KMS-11 (cell line): ENCODE results near the gene MRFAP1.

Experiments
- H2AFZ ChIP-seq: fragments of 200-600 bp; sonication (generic); 2 replicates; pipeline ENCODE4 v1.6.1; 2016; ENCODE audit warnings: antibody characterized with exemption, mixed run types, low read depth
- H3K27ac ChIP-seq: fragments of 200-600 bp; sonication (generic); 2 replicates; pipeline ENCODE4 v1.6.1; 2016; ENCODE audit warnings: mild to moderate bottlenecking, mixed run types
- H3K27me3 ChIP-seq: fragments of 200-600 bp; sonication (generic); 2 replicates; pipeline ENCODE4 v1.6.1; 2017; ENCODE audit warnings: mild to moderate bottlenecking, low read depth, mixed run types, moderate library complexity; ENCODE audit not compliant: insufficient read depth
- H3K36me3 ChIP-seq: fragments of 200-600 bp; sonication (generic); 2 replicates; pipeline ENCODE4 v1.6.1; 2017; ENCODE audit warnings: mild to moderate bottlenecking, mixed run types; ENCODE audit not compliant: insufficient read depth
- H3K4me1 ChIP-seq: fragments of 200-600 bp; sonication (generic); 2 replicates; pipeline ENCODE4 v1.6.1; 2016; ENCODE audit warnings: mild to moderate bottlenecking, low read depth, mixed run types; ENCODE audit not compliant: poor library complexity, severe bottlenecking
- H3K4me2 ChIP-seq: fragments of 200-600 bp; sonication (generic); 2 replicates; pipeline ENCODE4 v1.7.0; 2016; ENCODE audit warnings: mild to moderate bottlenecking, mixed run types
- H3K4me3 ChIP-seq: fragments of 200-600 bp; sonication (generic); IDR thresholded peaks from 2 replicates; pipeline ENCODE4 v1.6.1; 2017; ENCODE audit warnings: low read depth, low read length, mixed read lengths; ENCODE audit not compliant: insufficient read depth
- H3K79me2 ChIP-seq: fragments of 200-600 bp; sonication (generic); 2 replicates; pipeline ENCODE4 v1.6.1; 2016; ENCODE audit warnings: low read depth, mixed run types; ENCODE audit not compliant: insufficient read depth
- H3K9ac ChIP-seq: fragments of 200-600 bp; sonication (generic); 2 replicates; pipeline ENCODE4 v1.6.1; 2016; ENCODE audit warnings: mild to moderate bottlenecking, mixed run types
- H4K20me1 ChIP-seq: fragments of 200-600 bp; sonication (generic); 2 replicates; pipeline ENCODE4 v1.6.1; 2016; ENCODE audit warnings: mild to moderate bottlenecking, mixed run types; ENCODE audit not compliant: insufficient read depth
- CTCF ChIP-seq: fragments of 200-600 bp; sonication (generic); conservative IDR thresholded peaks from 2 replicates; pipeline ENCODE4 v1.6.1; 2017; ENCODE audit warnings: low read depth, mild to moderate bottlenecking, antibody characterized with exemption, low read length, moderate library complexity, mixed read lengths

The MRFAP1 gene

GRCh38 chr4:6612961-6613675 lies 27.4 kb upstream of the MRFAP1 start:
- Histone ChIP-seq H3K36me3 (no peaks in the 10 kb centered on the region), H3K79me2 (no peaks in the 10 kb centered on the region), H3K27ac (no peak overlapping the region), H3K9ac (no peak overlapping the region), H3K27me3 (no peaks in the 10 kb centered on the region), H3K4me3 (no peak overlapping the region), H4K20me1 (no peaks in the 10 kb centered on the region), H2AFZ (no peak overlapping the region), H3K4me2 (no peak overlapping the region), H3K4me1 (no peaks in the 10 kb centered on the region)
- no peak for TF ChIP-seq CTCF

GRCh38 chr4:6613676-6614651 lies 26.5 kb upstream of the MRFAP1 start:
- Histone ChIP-seq H3K4me3 (no peak overlapping the region), H3K79me2 (no peaks in the 10 kb centered on the region), H4K20me1 (no peaks in the 10 kb centered on the region), H3K9ac (no peak overlapping the region), H3K4me1 (no peaks in the 10 kb centered on the region), H3K27ac (no peak overlapping the region), H2AFZ (no peak overlapping the region), H3K27me3 (no peaks in the 10 kb centered on the region), H3K4me2 (no peak overlapping the region), H3K36me3 (no peaks in the 10 kb centered on the region)
- no peak for TF ChIP-seq CTCF

GRCh38 chr4:6614701-6615230 lies 25.7 kb upstream of the MRFAP1 start:
- Histone ChIP-seq H3K27me3 (no peaks in the 10 kb centered on the region), H3K4me1 (no peaks in the 10 kb centered on the region), H3K4me3 (no peak overlapping the region), H4K20me1 (no peaks in the 10 kb centered on the region), H3K79me2 (no peaks in the 10 kb centered on the region), H3K27ac (no peak overlapping the region), H3K4me2 (no peak overlapping the region), H2AFZ (no peak overlapping the region), H3K36me3 (no peaks in the 10 kb centered on the region), H3K9ac (no peak overlapping the region)
- TF ChIP-seq CTCF: no peak

GRCh38 chr4:6616087-6616995 lies 24.1 kb upstream of the MRFAP1 start:
- Histone ChIP-seq H3K27ac (no peak overlapping the region), H3K4me1 (no peaks in the 10 kb centered on the region), H3K4me2 (no peak overlapping the region), H3K36me3 (no peaks in the 10 kb centered on the region), H4K20me1 (no peaks in the 10 kb centered on the region), H3K9ac (no peak overlapping the region), H2AFZ (no peak overlapping the region), H3K79me2 (no peaks in the 10 kb centered on the region), H3K27me3 (no peaks in the 10 kb centered on the region), H3K4me3 (no peak overlapping the region)
- no peak for TF ChIP-seq CTCF
